Gastroesophageal sphincter (tissue), 3 donors: Measurements from ENCODE around the gene IPO13.

Experiments
- POLR2A ChIP-seq, 2 donors: fragments of 450-650 bp; IDR thresholded peaks; one replicate each; pipeline ENCODE4 v1.6.1; 2017; ENCODE audit warnings: antibody characterized with exemption in 2 of 2, mild to moderate bottlenecking in 2 of 2, moderate library complexity in 1 of 2
- TF ChIP-seq, protein P1 (sequence below), 4 experiments: fragments of 200-600 bp in 2 of 4; fragments of 450-650 bp in 2 of 4; sonication (generic) in 1 of 4; IDR thresholded peaks; one replicate each; pipeline ENCODE4 v1.5.1; 2017 to 2019; ENCODE audit warnings: antibody characterized with exemption in 4 of 4, mild to moderate bottlenecking in 2 of 4, moderate library complexity in 2 of 4

DNA sequence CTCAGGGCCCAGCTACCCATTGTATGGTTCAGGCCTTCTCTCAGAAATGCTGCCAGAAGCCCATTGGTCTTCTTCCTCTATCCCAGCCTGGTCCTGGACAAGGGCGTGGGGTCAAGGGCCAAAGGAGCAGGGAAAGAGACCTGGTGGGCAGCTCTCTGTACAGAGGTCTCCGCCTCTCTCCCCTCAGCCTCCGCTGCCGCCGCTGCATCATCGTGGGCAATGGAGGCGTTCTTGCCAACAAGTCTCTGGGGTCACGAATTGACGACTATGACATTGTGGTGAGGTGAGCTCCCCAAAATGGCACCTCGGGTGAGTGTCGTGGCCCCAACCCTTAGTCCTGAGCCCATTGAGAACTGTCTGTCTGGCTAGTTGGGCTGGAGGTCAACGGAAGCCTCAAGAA lies 47.8 kb upstream of the IPO13 start:
- TF ChIP-seq, protein P1, sequence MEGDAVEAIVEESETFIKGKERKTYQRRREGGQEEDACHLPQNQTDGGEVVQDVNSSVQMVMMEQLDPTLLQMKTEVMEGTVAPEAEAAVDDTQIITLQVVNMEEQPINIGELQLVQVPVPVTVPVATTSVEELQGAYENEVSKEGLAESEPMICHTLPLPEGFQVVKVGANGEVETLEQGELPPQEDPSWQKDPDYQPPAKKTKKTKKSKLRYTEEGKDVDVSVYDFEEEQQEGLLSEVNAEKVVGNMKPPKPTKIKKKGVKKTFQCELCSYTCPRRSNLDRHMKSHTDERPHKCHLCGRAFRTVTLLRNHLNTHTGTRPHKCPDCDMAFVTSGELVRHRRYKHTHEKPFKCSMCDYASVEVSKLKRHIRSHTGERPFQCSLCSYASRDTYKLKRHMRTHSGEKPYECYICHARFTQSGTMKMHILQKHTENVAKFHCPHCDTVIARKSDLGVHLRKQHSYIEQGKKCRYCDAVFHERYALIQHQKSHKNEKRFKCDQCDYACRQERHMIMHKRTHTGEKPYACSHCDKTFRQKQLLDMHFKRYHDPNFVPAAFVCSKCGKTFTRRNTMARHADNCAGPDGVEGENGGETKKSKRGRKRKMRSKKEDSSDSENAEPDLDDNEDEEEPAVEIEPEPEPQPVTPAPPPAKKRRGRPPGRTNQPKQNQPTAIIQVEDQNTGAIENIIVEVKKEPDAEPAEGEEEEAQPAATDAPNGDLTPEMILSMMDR (IDR thresholded peaks at IDR 0.05): no peak
- no peak for TF ChIP-seq POLR2A (IDR thresholded peaks at IDR 0.05)
